Activated T-cell treated with anti-CD3 and anti-CD28 coated beads for 24 hours (primary cell): ENCODE data around the gene AOAH.

ENCODE experiments used
- DNase-seq: peaks from one replicate; pipeline ENCODE4 v3.0.0-alpha.2; 2020; ENCODE audit warnings: low read depth

AOAH gene, protein sequence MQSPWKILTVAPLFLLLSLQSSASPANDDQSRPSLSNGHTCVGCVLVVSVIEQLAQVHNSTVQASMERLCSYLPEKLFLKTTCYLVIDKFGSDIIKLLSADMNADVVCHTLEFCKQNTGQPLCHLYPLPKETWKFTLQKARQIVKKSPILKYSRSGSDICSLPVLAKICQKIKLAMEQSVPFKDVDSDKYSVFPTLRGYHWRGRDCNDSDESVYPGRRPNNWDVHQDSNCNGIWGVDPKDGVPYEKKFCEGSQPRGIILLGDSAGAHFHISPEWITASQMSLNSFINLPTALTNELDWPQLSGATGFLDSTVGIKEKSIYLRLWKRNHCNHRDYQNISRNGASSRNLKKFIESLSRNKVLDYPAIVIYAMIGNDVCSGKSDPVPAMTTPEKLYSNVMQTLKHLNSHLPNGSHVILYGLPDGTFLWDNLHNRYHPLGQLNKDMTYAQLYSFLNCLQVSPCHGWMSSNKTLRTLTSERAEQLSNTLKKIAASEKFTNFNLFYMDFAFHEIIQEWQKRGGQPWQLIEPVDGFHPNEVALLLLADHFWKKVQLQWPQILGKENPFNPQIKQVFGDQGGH

GRCh38 chr7:36723951-36724664 is at the start of gene AOAH:
TSS of gene AOAH (minus strand) at chr7:36724494. CDS start at chr7:36724148, 346 bp downstream.
- DNase-seq = peak; percentile 66

DNA sequence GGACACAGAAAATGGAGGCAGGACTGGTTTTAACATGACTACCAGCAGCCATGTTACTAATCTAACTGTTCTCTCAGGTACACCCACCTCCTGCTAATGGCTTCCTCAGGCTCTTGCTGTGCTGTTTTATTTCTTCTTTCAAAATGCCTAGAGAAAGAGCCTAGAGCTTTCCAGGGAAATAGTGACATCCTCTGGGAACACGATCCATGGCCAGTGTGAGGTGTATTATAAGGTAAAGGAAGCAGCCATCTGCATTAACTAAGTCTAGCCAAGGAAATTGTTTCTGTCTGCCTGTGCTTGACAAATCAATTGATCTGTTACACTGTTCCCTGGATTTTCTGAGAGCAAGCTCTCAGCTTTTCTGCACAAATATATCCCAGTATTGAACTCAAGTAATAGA is 42.2 kb upstream of the AOAH start:
- no peak for DNase-seq

GRCh38 chr7:36765605-36766004 is 41.3 kb upstream of the AOAH start:
- no peak for DNase-seq

DNA sequence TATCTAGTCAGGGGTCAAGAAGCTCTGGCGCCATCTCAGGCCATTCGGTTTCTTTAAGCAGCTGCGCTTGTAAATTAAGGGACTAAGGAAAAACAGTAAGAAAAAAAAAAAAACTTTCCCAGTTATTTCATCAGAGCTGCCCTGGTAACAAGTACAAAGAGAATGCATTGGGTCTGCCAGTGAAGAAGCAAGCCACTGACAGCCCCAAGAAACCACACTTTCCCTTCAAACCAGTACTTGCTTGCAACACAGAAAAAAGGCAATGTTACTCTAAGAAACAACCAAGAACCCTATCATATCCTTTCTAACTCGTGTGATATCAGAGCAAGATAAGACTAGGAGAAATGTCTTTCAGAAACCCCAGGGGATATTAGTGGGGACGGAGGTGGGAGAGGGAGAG is 40.6 kb upstream of the AOAH start:
- DNase-seq = no peak

DNA sequence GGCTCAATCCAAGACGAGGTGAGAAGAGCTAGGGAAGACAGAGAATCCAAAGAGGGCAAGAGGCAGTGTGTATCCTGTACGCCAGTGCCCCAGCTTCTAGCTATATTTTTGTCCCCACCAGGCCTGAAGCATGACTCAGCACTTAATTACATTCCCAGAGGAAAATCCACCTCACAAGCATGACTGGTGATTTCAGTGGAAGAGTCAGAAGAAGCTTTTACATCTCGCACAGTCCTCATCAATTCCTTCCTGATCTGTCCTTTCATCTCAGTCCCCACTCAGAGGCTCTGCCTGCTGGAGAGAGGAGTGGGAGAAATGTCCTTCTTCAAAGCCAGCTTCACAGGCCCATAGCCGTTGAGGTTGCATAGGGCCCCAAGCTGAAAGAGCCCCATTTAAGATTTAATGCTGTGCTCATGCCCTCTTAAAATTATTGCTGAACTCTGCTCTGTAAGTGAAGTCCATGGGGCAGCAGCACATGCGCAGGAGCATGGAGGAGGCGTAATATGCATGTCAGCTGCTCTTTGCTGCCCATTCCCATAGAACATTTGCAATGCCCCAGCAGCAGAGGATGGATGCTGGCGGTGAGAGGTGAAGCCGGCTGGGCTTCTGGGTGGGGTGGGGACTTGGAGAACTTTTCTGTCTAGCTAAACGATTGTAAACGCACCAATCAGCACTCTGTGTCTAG is 39.0 kb upstream of the AOAH start:
- no peak for DNase-seq

GRCh38 chr7:36762394-36762793 is 38.1 kb upstream of the AOAH start:
- no peak for DNase-seq

DNA sequence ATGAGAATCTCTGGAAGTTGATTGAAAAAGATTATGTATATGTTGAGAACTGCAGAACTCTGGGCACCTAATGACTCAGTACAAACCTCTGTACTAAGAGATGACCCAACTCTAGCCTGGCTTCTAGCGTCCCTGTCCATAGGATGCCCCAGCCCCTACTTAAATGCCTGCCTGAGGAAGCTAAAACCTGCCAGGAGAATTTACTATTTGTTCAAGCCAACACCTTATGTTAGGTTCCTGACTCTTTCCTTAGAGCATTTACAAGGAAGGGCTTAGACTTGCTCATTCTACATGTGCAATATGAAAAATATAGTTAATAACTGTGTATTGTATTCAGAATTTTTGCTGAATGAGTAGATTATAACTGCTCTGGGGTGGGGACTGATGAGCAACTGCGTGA is 37.5 kb upstream of the AOAH start:
- no peak for DNase-seq

DNA sequence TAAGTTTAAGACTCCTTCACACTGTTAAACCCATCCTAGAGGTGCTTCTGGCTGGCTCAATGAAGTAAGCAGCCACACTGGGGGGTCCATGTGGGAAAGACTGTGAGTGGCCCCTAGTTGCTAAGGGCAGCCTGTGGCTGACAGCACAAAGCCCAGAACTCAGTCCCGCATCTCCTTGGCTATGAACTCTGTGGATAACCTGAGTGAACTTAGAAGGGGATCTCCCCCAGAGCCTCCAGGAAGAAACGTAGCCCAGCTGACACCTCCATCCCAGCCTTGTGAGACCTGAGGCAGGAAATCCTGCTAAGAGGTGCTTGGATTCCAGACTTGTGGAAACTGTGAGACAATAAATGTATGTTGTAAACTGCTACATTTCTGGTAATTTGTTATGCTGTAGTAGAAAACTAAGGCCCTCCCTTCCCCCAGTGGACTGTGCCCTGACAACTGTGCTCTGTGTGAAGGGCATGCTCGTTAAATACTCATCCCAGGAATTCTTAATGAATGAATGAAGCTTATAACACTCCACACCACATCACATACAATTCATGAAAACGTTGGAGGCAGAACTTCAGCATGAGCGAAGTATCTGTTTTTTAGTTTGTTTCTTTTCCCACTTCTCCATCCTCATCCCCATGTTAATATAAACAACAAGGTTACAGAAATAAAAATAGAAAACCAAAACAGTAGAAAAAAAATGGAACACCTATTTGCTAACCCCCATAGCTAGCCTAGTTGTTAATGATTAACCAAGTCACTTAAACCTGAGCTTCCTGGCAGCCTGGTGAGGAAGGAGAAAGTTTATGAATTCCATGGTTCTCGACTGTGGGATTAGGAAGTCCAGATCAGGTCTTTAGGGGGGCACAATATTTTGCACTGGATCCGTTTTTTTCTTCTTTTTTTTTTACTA is 36.8 kb upstream of the AOAH start:
- no peak for DNase-seq

- DNase-seq = no peak
Observed at GRCh38 chr7:36758879-36759278, 34.6 kb upstream of the AOAH start.

DNA sequence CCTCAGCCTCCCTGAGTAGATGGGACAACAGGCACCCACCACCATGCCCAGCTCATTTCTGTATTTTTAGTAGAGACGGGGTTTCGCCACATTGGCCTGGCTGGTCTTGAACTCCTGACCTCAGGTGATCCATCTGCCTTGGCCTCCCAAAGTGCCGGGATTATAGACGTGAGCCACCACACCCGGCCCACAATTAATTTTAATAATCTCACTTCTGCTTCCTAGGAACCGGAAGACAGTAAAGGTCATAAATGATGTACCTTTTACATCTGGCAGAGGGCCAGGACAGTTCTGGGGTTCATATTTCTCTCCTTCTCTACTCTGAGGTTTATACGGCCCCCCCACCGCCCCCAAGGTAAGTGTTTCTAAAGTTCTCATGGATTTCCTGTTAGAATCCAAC is 31.2 kb upstream of the AOAH start:
- DNase-seq = no peak

DNA sequence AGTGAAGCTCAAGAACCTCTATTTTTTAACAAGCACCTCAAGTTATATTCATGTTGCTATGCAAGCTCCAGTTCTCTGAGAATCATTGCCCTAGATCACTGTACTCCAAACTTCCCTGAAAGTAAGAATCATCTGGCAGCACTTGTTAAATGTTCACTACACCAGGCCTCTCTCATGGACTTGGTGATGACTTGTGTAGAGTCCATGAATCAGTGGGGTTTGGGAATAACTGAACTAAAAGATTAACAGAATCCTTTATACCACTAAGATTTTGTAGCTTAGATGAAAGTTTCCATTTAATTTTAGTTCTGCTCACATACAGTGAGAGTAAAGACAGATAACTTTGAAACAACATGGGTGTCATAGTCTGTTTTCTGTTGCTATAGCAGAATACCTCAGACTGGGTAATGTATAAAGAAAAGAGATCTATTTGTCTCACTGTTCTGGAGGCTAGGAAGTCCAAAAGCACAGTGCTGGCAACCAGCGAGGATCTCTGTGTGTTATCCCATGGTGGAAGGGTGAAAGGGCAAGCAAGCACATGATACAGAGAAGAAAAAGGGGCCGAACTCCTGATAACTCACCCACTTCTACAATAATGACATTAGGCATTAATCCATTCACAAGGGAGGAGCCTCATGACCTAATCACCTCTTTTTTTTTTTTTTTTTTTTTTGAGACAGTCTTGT is 27.9 kb upstream of the AOAH start:
- no peak for DNase-seq

- no peak for DNase-seq
Observed at GRCh38 chr7:36750451-36750850, 26.2 kb upstream of the AOAH start.

GRCh38 chr7:36749282-36749960 is 25.1 kb upstream of the AOAH start:
- DNase-seq = no peak

DNA sequence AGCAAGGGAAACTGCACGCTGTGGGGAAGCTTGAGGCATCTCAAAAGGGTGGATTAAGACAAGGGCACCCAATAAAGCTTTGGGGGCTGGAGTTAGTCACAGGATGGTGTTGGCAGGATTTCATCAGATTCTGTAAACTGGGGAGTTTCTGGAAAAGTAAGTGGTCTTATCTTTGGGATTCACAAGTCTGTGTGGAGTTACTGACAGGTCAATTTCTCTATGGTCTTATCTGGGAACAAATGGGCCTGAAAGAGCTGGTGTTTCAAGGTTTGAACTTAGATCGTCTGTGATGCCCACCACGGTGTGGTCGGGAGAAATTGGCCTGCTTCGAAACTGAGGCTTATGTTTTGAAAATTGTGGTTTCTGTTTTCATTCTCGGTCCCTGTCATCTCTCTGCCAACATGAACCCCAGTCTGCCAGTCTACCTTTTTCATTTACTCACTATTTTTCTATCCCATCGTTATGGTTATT is 23.8 kb upstream of the AOAH start:
- no peak for DNase-seq

GRCh38 chr7:36747280-36748016 is 23.2 kb upstream of the AOAH start:
- DNase-seq = no peak

DNA sequence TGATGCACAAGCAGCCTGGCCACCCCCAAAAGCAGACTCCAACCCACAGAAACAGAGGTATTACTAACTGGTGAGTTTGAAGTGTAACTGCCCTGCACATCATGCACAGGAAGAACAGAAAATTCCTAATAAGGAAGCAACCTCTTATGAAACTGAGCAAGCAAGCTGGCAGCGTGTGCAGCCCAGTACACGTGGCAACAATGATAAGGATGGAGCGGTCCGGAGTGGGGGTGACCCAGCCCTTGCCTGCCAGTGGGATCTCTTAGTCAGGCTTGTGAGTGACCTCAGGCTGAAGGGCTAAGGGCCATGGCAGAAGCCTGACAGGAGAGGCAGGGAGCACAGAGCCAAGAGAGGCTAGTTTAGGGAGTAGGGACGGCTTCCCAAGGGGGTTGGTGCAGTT is 22.1 kb upstream of the AOAH start:
- DNase-seq = no peak

DNA sequence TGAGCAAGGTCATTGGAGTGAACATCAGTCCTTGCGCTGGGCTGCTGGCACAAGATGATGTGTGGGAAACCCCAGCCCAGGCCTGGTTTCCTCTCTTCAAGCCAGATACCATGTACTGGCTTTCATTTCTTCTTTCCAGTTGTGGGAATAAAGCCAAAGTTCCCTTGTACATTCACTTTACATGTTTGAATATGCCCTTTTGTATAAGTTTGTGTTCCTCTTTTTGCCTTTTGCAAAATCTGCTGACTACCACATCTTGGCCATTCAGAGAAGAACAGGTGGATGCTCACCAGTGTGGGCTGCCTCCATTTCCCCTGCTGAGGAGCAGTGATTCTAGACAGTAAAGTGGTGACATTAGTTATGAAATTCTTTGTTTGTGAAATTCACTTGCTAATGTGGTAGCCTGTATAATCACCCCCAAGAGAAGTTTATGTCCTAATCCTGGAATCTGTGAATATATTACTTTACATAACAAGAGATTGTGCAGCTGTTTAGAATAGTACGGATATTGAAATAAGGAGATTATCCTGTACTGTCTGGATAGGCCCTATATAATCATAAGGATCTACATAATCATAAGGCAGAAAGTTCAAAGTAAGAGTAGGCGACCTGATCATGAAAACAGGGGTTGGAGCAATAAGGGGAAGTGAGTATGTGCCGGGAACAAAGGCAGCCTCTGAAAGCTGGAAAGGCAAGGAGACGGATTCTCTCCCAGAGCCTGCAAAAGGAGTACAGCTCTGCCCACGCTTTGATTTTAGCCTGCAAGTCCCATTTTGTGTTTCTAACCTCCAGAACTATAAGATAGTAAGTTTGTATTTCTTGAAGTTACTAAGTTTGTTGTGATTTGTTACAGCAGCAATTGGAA is 18.8 kb upstream of the AOAH start:
- DNase-seq = no peak

DNA sequence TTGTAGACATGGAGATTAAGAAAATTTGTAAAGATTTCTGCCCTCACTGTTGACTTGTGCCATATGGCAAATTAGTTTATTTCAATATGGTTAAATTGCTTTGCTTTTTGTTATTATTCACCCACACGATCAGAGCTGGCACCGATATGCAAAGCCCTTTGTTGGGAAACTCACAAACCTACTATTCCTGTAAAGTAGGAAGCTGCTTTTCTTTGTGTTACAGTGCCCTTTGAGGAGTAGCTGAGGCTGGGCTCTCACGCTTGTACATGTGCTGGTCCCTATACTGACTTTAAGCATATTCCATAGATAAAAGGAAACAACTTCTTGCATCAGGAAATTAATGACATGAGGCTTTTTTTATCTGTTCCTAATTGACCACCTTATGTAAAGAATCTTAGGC is 17.6 kb upstream of the AOAH start:
- no peak for DNase-seq

DNA sequence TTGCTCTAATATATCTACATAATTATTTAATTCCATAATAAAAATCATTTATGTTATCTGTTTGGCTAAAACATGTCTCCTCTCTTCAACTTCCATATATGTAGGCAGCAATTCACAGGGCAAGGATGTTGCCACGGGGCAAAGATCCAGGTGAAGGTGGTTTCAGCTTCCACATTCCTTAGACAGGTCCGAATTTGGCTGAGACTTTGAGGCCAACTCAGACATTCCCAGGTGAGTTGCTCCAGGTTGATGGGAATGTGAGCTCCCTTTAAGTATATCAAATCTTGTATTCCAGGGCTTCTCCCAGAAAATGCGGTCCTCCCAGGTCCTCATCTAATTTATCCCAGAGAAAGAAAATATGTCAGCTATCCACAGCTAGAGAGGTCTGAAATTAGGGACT is 15.1 kb upstream of the AOAH start:
- no peak for DNase-seq
